KBM-7 (cell line): ENCODE measurements around the gene ATP6V1D.
"Not testable (repeated sequence)": the region's sequence is repeated elsewhere in the genome, so short reads cannot be mapped to it uniquely, and the experiment has no call there.

Experiments used
- DNase-seq: peaks from one replicate; pipeline ENCODE4 v3.0.0-alpha.2; 2015
- in situ Hi-C: fragments of 300-500 bp; cut with MboI; formaldehyde crosslinking; loops from 2 replicates; pipeline ENCODE4 v1.14.3; 2020; ENCODE audit warnings: low sequenced_read_pairs, low pct_unique_long_range_greater_than_20kb, mixed read lengths

ATP6V1D gene

DNA sequence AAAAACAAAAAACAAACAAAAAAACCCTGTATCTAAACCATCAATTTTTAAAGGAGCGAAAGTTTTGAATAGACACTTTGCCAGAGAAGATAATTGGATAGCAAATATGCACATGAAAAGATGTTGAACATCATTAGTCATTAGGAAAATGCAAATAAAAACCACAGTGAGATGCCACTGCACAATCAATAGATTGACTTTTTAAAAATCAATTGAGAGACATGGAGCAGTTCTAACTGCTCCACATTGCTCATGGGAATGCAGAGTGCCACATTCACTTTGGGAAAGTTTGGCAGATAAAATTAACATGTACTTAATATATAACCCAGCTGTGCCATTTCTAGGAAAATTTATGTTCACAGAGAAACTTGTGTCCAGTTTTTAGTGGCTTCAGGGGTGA is 13.2 kb upstream of the ATP6V1D start:
- in situ Hi-C loops, result no loop called here
- no peak for DNase-seq

DNA sequence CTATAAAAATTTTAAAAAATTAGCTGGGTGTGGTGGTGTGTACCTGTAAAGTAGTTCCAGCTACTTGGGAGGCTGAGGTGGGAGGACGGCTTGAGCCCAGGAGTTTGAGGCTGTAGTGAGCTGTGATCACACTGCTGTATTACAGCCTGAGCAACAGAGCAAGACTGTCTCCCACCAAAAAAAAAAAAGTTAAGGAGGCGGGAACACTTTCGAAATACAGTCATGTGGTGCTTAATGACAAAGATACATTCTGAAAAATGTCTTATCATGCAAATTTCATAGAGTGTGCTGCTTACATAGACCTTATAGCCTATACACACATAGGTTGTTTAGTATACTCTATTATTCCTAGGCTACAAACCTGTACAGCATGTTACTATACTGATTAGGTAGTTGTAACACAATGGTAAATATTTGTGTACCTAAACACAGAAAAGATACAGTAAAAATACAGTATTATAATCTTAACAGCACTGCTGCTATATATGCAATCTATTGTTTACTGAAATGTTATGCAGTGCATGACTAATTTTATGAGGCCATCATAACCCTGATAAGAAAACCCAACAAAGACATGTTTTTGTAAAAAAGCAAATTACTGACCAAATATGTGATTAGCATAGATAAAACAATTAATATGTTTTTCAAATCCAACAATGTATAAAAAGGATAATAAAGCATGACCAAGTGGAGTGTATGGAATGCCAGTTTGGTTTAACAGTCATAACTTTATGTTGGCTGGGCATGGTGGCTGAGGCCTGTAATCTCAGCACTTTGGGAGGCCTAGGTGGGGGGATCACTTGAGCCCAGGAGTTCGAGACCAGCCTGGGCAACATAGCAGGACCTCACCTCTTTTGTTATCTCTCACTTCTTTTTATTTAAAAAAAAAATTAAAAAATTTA is 11.9 kb upstream of the ATP6V1D start:
- in situ Hi-C loops, result no loop called here
- DNase-seq, result no peak

DNA sequence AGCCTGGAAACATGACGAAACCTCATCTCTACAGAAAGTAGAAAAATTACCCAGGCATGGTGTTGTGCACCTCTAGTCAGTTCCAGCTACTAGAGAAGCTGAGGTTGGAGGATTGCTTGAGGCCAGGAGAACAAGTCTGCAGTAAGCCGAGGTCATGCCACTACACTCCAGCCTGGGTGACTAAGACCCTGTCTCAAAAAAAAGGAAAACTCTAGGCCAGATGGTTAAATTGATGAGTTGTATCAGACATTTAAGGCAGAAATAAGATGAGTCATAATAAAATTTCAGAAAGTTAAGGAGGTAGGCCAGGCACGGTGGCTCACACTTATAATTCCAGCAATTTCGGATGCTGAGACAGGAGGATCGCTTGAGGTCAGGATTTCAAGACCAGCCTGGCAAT is 11.2 kb upstream of the ATP6V1D start:
- in situ Hi-C loops, result no loop called here
- no peak for DNase-seq

DNA sequence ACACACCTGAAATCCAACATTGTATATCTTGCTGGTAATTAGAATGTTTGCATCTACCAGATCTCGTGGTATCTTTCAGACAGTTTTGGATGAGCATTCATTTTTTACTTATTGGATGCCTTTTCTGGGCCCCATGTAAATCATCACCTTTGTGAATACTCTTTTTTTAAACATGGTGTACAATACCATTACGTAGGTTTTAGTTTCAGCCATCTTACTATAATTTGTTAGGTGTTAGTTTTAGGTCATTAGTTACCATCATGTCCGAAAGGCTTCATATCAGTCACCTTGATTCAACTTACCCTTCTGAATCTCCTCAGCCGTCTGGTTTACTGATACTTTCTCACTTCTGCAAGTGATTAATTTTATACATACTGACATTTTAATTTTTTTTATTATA is 5.9 kb upstream of the ATP6V1D start:
- DNase-seq, result no peak
- in situ Hi-C loops, result no loop called here

DNA sequence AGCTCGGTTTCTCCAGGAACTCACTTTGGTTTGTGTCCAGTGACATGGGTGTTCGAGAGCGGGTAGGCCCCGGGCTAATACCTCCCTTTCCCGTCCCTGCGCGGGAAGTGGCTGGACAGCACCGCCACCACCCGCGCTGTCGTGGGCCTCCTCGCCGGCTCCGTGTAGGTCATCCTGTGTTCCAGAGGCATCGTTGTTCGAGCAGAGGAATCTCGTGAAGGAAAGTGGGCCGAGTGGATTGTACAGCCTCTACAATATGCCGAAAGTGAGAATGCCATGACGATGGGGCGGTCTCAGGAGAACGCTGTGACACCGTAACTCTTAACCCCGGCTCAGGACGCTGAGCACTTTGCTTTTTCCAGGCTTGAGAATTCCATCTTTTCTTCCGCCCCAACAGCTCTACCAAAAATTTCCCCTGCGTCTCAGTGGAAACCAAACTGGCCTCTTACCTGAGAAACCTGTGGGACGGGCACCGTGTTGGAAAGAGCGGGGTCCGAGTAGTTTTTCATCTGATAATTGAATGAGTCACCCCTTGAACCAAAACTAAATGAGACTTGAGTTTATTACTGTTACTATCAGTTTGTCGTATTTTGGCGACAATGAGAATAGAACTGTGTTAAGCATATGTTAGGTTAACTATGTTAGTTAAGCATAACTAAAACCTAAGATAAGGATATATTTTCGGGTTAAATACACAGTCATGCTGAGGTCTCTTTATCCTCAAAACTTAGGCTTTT is 1.0 kb upstream of the ATP6V1D start:
- in situ Hi-C loops, result no loop called here
- no peak for DNase-seq

DNA sequence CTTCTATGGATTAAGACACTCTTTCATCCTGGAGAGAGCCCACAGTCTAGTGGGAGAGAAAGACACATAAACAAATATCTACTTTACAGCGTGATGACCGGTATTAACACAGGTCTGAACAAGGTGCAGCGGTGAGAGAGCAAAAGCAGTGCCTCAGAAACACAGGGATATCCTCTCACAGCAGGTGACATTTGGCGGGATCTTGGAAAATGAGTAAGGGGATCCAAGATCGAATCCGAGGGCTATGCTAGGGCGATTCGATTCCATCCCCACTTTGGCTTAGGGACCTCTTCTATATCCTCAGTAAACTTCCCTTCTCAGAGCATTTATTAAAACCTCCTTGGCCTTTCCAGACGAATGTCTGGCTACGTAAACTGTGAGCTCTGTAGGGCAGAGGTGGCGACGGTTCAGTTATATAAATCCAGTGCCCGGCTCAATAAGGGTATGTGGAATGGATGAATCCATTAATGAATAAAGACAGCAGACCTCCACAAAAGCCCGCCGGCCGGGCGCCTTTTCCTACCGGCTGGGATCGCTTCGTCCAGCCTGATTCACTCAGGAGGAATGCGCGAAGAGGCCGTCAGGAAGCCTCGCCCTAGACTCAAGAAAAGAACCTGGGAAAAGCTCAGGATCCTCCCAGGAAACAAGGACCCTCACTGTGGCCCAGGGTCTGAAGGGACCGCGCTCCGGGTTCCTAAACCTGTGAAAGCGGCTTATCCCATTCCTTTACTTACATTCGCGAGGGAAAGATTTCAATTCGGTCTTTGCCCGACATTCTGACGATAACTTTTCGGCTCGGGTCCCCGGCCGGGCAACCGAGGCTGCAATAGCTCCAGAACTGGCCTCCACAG is 455 bp downstream of the ATP6V1D start:
- peak; percentile 18 for DNase-seq
- in situ Hi-C loops, result no loop called here

DNA sequence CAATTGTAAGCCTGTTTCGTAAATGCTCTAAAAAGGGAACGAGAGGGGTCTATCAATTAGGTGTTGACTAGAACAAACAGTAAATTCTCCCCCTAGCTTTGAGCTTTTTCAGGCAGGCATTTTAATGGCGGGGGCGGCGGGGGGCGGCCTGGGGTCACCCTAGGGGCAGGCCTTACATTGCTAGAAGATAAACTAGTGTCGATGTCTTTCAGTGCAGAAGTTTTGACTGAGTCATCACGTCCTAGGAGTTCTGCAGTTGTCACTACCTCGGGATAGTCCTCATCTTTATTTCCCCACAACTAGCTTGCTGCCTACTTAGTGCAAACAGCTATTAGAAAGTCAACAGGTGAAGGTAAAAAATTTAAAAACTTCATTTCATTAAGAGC is 1.6 kb downstream of the ATP6V1D start:
- in situ Hi-C loops, result no loop called here

DNA sequence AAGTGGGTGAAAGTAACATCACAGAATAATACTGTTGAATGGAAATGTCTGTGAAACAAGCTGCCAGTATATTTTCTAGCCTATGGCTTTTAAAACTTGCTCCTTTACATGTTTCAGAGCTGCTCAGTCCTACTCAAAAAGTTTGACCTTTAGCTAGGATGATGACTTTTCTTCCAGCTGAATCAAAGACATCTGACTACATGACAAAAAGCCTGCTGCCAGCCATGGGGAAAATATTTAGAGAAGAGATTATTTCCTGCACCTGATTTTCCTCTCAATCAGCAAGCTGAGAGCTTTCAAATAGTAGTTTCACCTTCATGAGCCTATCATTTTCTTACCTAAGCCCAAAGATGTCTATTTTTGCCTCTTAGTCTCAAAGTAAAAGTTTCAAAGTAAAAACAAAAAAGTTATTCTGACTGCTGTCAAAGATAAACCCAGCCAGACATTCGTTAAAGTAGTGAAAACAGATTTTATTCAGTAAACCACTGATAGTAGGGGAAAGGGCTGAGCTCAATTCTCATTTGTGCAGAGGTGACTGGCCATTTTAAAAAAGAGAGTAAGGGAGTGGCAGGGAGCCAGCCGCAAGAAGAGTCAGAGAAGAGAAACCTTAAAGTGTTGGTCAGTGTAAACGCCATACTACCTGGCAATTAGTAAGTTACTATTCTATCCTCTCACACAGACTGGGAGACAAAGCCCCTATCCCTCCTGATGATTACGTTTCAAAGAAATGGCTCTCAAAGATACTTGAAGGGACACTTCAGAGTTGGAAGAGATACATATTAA is 2.2 kb downstream of the ATP6V1D start:
- in situ Hi-C loops, result no loop called here
- no peak for DNase-seq

More for the DNA sequence above, 1.6 kb downstream of the ATP6V1D start:
- no peak for DNase-seq

DNA sequence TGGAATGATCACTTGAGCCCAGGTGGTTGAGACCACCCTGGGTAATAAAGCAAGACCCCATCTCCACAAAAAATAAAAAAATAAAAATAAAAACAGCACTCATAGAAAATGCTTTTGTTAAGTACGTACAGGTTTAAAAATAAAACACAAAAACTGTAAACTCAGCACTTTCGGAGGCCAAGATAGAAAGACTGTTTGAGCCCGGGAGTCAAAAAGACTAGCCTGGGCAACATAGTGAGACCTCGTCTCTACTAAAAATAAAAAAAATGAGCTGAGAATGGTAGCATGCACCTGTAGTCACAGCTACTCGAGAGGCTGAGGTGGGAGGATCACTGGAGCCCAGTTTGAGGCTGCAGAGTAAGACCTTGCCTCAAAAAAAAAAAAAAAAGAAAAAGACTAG is 7.5 kb downstream of the ATP6V1D start:
- no peak for DNase-seq
- in situ Hi-C loops, result no loop called here

DNA sequence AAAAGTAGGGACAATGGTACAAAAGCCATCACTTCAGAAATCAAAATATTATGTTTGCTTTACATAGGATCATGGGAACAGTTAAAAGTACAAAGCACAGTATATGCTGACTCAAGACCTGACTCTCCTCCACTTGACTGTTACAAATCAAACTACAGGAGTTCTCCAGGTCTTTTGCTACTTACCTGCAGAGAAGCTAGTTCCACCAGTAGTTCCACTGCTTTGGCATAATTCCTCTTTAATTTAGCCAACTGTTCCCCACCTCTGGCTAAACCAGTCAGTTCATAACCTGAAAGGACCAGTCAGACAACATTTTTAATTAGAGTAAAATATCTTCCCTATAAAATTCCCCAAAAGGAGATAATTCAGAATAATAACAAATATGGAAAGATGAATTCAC is 14.0 kb downstream of the ATP6V1D start:
- DNase-seq, result no peak
- in situ Hi-C loops, result no loop called here

DNA sequence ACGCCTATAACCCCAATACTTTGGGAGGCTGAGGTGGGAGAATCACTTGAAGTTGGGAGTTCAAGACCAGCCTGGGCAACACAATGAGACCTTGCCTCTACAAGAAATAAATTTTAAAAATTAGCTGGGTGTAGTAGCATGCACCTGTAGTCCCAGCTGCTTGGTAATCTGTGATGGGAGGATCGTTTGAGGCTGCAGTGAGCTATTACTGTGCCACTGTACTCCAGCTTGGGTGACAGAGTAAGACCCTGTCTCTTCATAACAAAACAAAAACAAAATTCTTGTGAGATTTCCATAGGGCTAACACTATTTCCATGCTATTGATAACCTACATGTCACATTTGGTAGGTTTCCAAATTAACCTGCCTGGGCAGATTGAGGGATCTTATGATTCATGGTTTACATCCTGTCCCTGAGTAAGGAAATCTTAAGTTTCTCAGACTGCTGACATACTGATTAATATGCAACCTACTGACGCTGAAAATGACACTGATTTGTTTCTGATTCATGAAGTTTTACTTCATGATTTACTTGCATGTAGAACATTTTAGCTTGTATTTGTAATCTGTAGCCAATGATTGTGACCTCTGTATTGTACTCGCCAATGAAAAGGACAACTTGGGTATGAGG is 15.9 kb downstream of the ATP6V1D start:
- no peak for DNase-seq
- in situ Hi-C loops, result no loop called here

DNA sequence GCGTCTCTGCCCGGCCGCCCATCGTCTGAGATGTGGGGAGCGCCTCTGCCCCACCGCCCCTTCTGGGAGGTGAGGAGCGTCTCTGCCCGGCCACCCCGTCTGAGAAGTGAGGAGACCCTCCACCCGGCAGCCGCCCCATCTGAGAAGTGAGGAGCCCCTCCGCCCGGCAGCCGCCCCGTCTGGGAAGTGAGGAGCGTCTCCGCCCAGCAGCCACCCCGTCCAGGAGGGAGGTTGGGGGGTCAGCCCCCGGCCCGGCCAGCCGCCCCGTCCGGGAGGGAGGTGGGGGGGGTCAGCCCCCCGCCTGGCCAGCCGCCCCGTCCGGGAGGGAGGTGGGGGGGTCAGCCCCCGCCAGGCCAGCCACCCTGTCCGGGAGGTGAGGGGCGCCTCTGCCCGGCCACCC is 18.4 kb downstream of the ATP6V1D start:
- in situ Hi-C loops, DNase-seq: not testable (repeated sequence)

DNA sequence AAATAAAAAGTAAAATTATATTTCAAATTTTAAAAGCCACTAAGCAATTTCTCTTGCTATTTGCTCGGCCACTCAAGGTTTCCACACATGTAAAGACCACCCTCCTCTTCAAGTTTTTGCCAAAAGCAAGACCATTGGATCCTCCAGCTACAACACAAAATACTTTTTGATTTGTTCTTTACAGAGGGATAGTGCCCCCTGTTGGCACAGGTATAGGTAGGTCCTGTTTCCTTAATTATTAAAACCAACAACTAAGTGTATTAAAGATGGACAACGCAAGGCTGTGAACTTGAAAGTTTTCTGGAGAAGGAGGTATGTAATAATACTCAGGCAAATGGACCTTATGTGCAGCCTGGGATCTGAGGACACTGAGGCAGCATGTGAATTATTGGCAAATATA is 23.8 kb downstream of the ATP6V1D start:
- in situ Hi-C loops, result no loop called here
- peak; percentile 12 for DNase-seq

DNA sequence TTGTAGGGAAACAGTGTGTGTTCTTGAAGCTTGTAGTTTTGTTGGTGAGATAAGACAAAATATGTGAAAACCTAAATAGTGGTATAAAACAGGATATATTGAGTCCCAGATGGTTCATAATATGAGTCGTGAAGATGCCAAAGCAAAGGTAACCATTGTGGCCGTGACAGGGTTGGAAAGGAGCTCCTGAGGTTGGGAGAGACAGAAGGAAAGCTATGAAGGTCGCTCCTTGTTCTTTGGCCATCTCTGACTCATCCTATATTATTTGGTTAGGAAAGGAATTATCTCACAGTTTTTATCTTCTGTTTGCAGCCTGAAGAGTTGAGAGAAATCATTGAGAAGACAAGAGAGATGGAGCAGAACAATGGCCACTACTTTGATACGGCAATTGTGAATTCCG is 27.1 kb downstream of the ATP6V1D start:
- in situ Hi-C loops, result no loop called here
- no peak for DNase-seq

DNA sequence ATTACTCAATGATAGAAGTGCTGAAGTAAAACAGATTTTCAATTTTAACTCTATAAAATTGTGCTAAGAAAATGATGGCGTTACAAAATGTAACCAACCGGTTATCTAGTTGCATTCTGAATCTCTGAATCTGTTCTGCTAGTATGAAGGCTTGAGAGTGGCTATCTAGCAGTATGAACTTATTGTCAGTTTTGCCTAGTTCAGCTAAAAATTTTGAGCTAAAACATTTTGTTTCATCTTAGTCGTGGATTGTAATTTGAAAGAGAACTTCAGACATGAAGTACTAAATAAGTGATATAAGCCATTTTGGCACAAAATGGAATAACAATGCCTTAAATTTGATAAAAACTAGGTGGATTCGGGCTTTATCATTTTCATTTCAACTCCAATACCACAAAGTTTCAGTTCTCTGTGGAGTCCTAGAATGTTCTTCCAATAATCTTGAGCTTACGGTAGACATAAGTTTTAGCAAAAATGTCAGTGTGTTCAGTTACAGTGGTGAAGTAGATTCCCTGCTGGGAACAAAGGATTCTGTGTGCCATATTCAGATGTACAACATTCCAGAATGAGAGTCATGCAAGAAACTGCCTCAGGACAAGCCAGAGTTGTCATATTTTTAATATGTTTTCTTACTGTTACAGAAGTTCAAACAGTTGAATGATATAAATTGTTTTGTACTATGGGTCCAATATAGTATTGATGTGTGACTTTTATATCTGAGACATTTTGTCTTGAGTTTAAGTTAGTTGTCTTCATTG is 28.1 kb downstream of the ATP6V1D start:
- in situ Hi-C loops, result no loop called here
- no peak for DNase-seq

DNA sequence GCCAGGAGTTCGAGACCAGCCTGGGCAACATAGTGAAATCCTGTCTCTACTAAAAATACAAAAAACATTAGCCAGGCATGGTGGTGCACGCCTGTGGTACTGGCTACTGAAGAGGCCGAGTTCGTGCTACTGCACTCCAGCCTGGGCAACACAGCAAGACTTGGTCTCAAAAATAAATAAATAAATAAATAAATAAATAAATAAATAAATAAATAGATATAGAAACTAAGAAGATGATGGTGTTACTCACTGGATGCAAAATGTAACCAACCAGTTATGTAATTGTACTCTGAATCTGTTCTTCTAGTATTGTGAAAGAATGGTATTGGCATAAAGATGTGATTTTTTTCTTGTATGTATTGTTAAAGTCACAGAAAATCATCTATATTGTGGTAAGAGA is 29.9 kb downstream of the ATP6V1D start:
- in situ Hi-C loops, DNase-seq: not testable (repeated sequence)

DNA sequence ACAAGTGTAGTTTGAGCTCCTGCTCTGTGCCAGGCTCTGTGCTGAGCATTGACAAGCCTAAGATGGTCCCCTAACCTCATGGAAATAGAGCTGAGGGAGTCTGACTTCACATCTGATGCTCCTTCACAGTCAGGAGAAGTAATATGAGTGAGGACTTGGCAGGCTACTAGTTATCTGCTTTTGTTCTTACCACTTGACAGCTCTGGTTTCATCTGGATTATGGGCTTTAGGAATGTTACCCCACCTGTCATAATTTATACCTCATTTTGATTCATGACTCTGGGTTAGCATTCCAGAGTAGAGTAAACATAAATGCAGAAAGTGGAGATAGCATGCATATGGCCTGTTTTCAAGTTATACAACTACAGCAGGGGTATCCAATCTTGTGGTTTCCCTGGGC is 40.5 kb downstream of the ATP6V1D start:
- in situ Hi-C loops, result no loop called here
- DNase-seq, result no peak

DNA sequence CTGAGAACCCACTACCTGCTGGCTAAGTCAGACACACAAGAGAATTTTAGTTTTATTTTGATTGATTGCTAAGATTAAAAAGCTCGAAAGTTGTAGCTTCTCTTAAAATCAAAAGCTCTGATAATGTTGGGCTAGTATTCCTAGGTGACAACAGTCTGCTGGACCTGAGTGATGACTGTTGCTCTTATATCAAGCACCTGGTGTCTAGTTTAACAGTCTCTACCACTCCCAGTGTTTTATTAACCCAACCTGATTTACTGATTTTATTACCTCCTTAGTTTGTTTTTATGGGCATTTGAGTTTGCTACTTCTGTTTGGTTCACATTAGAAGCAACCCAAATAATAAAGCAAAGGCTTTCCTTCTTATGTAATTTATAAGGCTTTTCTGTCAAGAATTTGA is 41.8 kb downstream of the ATP6V1D start:
- no peak for DNase-seq
- in situ Hi-C loops, result no loop called here
